T-helper 2 cell treated with Interferon-gamma antibody and Interleukin-4, amounts not matched to agents 5 μg/mL and 100 μg/mL, for 36 hours (primary cell): Measurements from ENCODE around the gene FCAR.
"Not testable (repeated sequence)": the region's sequence is repeated elsewhere in the genome, so short reads cannot be mapped to it uniquely, and the experiment has no call there.

Experiments
- DNase-seq: peaks from one replicate; pipeline ENCODE4 v3.0.0; 2021; ENCODE audit warnings: low spot score
- H3K27ac Mint-ChIP-seq: one replicate; pipeline ENCODE4 v1.8.0; 2021; ENCODE audit warnings: mild to moderate bottlenecking, mixed read lengths
- H3K27me3 Mint-ChIP-seq: one replicate; pipeline ENCODE4 v1.8.0; 2021; ENCODE audit warnings: low read depth, mixed read lengths
- H3K36me3 Mint-ChIP-seq: one replicate; pipeline ENCODE4 v1.8.0; 2021; ENCODE audit warnings: low read depth, mixed read lengths
- H3K4me1 Mint-ChIP-seq: one replicate; pipeline ENCODE4 v1.8.0; 2021; ENCODE audit warnings: low read depth, mixed read lengths
- H3K4me3 Mint-ChIP-seq: one replicate; pipeline ENCODE4 v1.8.0; 2022; ENCODE audit warnings: mild to moderate bottlenecking, moderate library complexity, mixed read lengths
- H3K9me3 Mint-ChIP-seq: one replicate; pipeline ENCODE4 v1.8.0; 2021; ENCODE audit warnings: mixed read lengths

FCAR gene

DNA sequence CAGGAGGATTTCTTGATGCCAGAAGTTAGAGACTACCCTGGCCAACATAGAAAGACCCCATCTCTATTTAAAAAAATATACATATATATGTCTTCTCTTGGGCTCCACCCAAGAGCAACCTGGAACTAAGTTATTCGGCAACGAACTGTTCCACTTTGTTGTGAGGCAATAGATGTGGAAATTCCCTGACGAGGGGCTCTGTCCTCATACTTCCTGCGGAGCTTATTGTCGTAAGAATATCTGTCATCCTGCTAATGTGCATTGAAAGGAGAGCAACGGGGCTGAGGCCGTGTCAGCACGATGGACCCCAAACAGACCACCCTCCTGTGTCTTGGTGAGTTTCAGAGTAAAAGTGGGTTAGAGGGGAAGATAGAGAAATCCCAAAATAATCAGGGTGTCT, at the start of gene FCAR:
TSS of gene FCAR (plus strand) at position 246 of the 400 bp plus-strand sequence. CDS start at position 301, 55 bp downstream.
- H3K4me3 Mint-ChIP-seq, result no peak within 1 kb of the TSS
- H3K4me1 Mint-ChIP-seq, result peaks cover 5% of the 10 kb centered on the region
- no peaks in the 10 kb centered on the region for H3K9me3 Mint-ChIP-seq
- DNase-seq, result no peak
- H3K36me3 Mint-ChIP-seq, result no peaks in the 10 kb centered on the region
- H3K27me3 Mint-ChIP-seq, result peaks cover 6% of the 10 kb centered on the region
- no peak within 1 kb of the TSS for H3K27ac Mint-ChIP-seq

DNA sequence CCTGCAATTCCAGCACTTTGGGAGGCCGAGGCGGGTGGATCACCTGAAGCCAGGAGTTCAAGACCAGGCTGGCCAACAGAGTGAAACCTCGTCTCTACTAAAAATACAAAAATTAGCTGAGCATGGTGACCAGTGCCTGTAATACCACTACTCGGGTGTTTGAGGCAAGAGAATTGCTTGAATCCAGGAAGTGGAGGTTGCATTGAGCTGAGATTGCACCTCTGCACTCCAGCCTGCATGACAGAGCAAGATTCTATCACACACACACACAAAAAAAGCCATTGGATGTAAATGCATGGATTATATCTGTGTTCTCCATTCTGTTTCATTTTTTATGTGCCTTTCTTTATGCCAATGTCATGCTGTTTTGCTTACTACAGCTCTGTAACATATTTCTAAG, 49.6 kb upstream of the FCAR start:
- not testable (repeated sequence) for H3K4me1 Mint-ChIP-seq, H3K36me3 Mint-ChIP-seq, H3K27me3 Mint-ChIP-seq, DNase-seq, H3K4me3 Mint-ChIP-seq, H3K9me3 Mint-ChIP-seq, H3K27ac Mint-ChIP-seq

DNA sequence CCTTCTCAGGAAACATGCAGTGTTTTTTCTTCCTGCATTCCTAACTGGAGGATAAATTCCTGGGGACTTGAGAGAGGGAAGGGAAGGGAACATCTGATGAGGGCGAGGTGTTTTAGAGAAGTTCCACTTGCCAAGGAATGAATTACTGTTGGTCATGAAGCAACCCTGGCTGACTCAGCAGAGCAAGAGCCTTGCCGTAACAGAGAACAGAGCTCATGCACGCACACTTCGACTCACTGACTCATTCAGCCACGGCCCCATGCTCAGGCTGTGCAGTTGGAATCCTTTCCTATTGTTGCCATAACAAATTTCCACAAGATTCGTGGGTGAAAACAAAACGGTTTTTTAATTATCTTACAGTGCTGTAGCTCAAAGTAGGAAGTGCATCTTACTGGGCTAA, 48.7 kb upstream of the FCAR start:
- not testable (repeated sequence) for H3K36me3 Mint-ChIP-seq, DNase-seq, H3K4me1 Mint-ChIP-seq, H3K4me3 Mint-ChIP-seq, H3K27ac Mint-ChIP-seq, H3K9me3 Mint-ChIP-seq, H3K27me3 Mint-ChIP-seq

DNA sequence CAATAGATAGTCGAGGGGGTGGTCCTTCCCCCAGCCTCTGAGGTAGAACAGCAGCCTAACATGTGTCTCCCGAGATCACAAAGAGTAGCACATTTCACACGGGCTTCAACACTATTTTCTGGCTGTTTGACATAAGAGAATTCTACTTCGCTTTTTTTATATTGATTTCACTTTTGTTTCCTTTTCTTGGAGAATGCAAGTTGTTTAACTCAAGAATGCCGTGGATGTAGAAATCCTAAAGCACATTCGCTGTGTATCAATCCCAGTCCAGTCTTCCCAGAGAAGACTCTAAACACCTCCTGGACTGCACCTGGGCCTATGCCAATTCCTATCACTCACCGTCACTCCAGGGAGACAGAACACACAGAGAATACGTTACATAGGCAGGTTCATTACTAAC, 46.0 kb upstream of the FCAR start:
- H3K27ac Mint-ChIP-seq, H3K4me1 Mint-ChIP-seq, H3K27me3 Mint-ChIP-seq, H3K36me3 Mint-ChIP-seq, H3K4me3 Mint-ChIP-seq, DNase-seq, H3K9me3 Mint-ChIP-seq: not testable (repeated sequence)

DNA sequence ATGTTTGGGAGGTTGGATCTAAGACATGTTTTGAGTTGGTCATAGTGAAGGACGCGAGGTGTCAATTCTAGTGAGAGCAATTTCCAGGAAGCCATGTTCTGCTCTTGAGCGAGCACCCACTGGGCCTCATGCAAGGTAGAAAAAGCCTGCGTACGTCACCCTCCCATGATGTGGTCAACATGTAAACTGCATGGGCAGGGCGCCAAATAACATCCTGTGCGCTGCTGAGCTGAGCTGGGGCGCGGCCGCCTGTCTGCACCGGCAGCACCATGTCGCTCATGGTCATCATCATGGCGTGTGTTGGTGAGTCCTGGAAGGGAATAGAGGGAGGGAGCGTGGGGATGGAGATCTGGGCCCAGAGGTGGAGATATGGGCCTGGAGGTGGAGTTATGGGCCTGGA, 41.5 kb upstream of the FCAR start, which contains the start of gene KIR2DS4:
TSS of gene KIR2DS4 (plus strand) at position 181 of the 400 bp plus-strand sequence.
- H3K27me3 Mint-ChIP-seq, H3K4me1 Mint-ChIP-seq, H3K4me3 Mint-ChIP-seq, H3K27ac Mint-ChIP-seq, H3K36me3 Mint-ChIP-seq, H3K9me3 Mint-ChIP-seq, DNase-seq: not testable (repeated sequence)

DNA sequence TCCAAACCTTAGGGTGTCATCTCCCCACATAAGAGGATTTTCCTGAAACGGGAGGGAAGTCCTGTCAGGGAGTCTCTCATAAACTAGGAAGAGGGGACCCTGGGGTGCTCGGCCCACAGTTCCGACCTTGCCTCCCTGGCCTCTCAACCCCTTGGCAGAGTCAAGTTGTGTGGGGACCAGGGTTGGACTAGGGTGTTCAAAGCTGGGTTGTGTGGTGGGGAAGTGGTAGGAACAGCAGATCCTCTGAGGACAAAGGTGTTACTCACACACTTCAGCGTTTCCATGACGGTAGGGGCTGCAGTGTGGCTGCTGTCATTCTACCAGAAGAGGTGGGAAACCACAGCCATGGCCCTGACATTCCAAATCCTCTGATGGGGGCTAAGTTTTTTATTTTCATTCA, 38.9 kb upstream of the FCAR start:
- not testable (repeated sequence) for H3K27ac Mint-ChIP-seq, H3K36me3 Mint-ChIP-seq, H3K9me3 Mint-ChIP-seq, H3K4me3 Mint-ChIP-seq, H3K4me1 Mint-ChIP-seq, DNase-seq, H3K27me3 Mint-ChIP-seq

DNA sequence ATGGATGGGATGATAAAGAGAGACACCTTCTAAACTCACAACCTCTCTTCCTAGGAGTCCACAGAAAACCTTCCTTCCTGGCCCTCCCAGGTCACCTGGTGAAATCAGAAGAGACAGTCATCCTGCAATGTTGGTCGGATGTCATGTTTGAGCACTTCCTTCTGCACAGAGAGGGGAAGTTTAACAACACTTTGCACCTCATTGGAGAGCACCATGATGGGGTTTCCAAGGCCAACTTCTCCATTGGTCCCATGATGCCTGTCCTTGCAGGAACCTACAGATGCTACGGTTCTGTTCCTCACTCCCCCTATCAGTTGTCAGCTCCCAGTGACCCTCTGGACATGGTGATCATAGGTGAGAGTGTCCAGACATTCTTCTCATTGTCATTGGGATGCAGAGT, 36.5 kb upstream of the FCAR start:
- not testable (repeated sequence) for H3K4me3 Mint-ChIP-seq, H3K27me3 Mint-ChIP-seq, H3K27ac Mint-ChIP-seq, DNase-seq, H3K4me1 Mint-ChIP-seq, H3K36me3 Mint-ChIP-seq, H3K9me3 Mint-ChIP-seq

DNA sequence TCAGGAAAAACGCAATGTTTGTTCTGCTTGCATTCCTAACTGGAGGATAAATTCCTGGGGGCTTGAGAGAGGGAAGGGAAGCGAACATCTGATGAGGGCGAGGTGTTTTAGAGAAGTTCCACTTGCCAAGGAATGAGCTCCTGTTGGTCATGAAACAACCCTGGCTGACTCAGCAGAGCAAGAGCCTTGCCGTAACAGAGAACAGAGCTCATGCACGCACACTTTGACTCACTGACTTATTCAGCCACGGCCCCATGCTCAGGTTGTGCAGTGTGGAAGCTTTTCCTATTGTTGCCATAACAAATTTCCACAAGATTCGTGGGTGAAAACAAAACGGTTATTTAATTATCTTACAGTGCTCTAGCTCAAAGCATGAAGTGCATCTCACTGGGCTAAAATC, 30.9 kb upstream of the FCAR start:
- H3K36me3 Mint-ChIP-seq, DNase-seq, H3K27ac Mint-ChIP-seq, H3K4me1 Mint-ChIP-seq, H3K27me3 Mint-ChIP-seq, H3K9me3 Mint-ChIP-seq, H3K4me3 Mint-ChIP-seq: not testable (repeated sequence)

DNA sequence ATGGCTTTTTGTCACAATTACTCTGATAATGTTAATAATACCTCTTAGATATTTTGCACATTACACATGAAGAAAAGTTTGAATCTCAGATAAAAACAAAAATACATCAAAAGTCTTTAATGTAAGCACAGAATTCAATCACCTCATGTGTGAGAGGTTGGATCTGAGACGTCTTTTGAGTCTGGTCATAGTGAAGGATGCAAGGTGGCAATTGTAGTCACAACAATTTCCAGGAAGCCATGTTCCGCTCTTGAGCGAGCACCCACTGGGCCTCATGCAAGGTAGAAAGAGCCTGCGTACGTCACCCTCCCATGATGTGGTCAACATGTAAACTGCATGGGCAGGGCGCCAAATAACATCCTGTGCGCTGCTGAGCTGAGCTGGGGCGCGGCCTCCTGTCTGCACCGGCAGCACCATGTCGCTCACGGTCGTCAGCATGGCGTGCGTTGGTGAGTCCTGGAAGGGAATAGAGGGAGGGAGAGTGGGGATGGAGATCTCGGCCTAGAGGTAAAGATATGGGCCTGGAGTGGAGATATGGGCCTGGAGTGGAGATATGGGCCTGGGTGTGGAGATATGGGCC, 23.9 kb upstream of the FCAR start, which contains the start of gene KIR3DL2:
TSS of gene KIR3DL2 (plus strand) at position 383 of the 580 bp plus-strand sequence. CDS start at position 416, 33 bp downstream.
- not testable (repeated sequence) for H3K36me3 Mint-ChIP-seq, H3K4me3 Mint-ChIP-seq, H3K27ac Mint-ChIP-seq, H3K9me3 Mint-ChIP-seq, H3K4me1 Mint-ChIP-seq, H3K27me3 Mint-ChIP-seq, DNase-seq

DNA sequence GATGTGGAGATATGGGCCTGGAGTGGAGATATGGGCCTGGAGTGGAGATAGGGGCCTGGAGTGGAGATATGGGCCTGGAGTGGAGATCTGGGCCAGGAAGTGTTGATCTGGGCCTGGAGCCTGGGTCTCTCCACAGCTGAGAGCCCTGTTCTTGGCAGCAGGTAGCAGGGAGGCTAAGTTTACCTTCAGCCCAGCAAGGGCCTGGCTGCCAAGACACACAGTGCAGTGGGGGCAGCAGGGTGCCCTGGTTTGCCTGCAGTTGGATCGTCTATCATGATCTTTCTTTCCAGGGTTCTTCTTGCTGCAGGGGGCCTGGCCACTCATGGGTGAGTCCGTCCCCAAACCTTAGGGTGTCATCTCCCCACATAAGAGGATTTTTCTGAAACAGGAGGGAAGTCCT, 23.1 kb upstream of the FCAR start:
- Mint-ChIP-seq H3K27ac (no peak overlapping the region), H3K9me3 (no peaks in the 10 kb centered on the region), H3K27me3 (no peaks in the 10 kb centered on the region), H3K4me1 (no peaks in the 10 kb centered on the region), H3K36me3 (no peaks in the 10 kb centered on the region), H3K4me3 (no peak overlapping the region)
- no peak for DNase-seq

DNA sequence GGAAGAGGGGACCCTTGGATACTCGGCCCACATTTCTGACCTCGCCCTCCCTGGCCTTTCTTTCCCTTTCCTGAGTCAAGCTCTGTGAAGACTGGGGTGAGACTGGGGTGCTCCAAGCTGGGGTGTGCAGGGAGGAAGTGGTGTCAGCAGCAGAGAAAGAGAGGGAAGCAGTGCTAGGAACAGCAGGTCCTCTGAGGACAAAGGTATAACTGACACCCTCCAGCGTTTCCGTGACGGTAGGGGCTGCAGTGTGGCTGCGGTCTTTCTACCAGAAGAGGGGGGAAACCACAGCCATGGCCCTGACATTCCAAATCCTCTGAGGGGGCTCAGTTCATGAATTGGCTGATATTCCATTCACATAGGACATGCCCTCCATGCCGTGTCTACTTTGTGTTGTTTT, 22.7 kb upstream of the FCAR start:
- Mint-ChIP-seq H3K9me3 (no peaks in the 10 kb centered on the region), H3K36me3 (no peaks in the 10 kb centered on the region), H3K27me3 (no peaks in the 10 kb centered on the region), H3K4me1 (no peaks in the 10 kb centered on the region), H3K27ac (no peak overlapping the region), H3K4me3 (no peak overlapping the region)
- no peak for DNase-seq

DNA sequence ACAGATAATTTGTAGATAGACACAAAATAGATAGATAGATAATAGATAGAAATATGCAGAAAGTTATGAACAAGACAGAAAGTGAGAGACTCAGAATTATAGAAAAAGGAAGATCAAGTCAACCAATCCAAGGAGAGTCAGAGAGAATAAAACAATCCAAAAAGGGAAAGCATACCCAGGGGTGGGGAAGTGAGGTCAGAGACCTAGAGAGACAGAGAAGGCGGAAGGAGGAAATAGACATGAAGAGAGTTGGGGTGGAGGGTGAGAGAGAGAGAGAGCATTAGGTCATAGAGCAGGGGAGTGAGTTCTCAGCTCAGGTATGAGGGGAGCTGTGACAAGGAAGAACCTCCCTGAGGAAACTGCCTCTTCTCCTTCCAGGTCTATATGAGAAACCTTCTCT, 18.8 kb upstream of the FCAR start:
- not testable (repeated sequence) for H3K4me3 Mint-ChIP-seq, H3K4me1 Mint-ChIP-seq, DNase-seq, H3K27ac Mint-ChIP-seq, H3K36me3 Mint-ChIP-seq, H3K27me3 Mint-ChIP-seq, H3K9me3 Mint-ChIP-seq

DNA sequence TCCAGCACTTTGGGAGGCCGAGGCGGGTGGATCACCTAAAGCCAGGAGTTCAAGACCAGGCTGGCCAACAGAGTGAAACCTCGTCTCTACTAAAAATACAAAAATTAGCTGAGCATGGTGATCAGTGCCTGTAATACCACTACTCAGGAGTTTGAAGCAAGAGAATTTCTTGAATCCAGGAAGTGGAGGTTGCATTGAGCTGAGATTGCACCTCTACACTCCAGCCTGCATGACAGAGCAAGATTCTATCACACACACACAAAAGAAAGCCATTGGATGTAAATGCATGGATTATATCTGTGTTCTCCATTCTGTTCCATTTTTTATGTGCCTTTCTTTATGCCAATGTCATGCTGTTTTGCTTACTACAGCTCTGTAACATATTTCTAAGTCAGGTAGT, 15.6 kb upstream of the FCAR start:
- not testable (repeated sequence) for H3K27ac Mint-ChIP-seq, DNase-seq, H3K27me3 Mint-ChIP-seq, H3K4me3 Mint-ChIP-seq, H3K9me3 Mint-ChIP-seq, H3K36me3 Mint-ChIP-seq, H3K4me1 Mint-ChIP-seq

DNA sequence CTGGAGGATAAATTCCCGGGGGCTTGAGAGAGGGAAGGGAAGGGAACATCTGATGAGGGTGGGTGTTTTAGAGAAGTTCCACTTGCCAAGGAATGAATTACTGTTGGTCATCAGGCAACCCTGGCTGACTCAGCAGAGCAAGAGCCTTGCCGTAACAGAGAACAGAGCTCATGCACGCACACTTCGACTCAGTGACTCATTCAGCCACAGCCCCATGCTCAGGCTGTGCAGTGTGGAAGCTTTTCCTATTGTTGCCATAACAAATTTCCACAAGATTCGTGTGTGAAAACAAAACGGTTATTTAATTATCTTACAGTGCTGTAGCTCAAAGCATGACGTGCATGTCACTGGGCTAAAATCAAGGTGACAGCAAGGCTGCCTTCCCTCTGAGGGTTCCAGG, 14.6 kb upstream of the FCAR start:
- not testable (repeated sequence) for H3K4me1 Mint-ChIP-seq, H3K4me3 Mint-ChIP-seq, H3K36me3 Mint-ChIP-seq, H3K9me3 Mint-ChIP-seq, H3K27ac Mint-ChIP-seq, H3K27me3 Mint-ChIP-seq, DNase-seq

DNA sequence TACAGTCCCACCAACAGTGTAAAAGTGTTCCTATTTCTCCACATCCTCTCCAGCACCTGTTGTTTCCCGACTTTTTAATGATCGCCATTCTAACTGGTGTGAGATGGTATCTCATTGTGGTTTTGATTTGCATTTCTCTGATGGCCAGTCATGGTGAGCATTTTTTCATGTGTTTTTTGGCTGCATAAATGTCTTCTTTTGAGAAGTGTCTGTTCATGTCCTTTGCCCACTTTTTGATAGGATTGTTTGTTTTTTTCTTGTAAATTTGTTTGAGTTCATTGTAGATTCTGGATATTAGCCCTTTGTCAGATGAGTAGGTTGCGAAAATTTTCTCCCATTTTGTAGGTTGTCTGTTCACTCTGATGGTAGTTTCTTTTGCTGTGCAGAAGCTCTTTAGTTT, 10.6 kb upstream of the FCAR start:
- DNase-seq, H3K27me3 Mint-ChIP-seq, H3K4me1 Mint-ChIP-seq, H3K9me3 Mint-ChIP-seq, H3K36me3 Mint-ChIP-seq, H3K4me3 Mint-ChIP-seq, H3K27ac Mint-ChIP-seq: not testable (repeated sequence)
